HG03354 (cell line): Measurements from ENCODE around the gene SUPT6H.
"Not testable (repeated sequence)": the region's sequence is repeated elsewhere in the genome, so short reads cannot be mapped to it uniquely, and the experiment has no call there.

Experiments used
- ATAC-seq: cut with Tn5 transposase; IDR thresholded peaks from one replicate; pipeline ENCODE4 v1.9.1; 2021; ENCODE audit warnings: mild to moderate bottlenecking; ENCODE audit not compliant: unreplicated experiment, poor library complexity, severe bottlenecking

Gene SUPT6H

DNA sequence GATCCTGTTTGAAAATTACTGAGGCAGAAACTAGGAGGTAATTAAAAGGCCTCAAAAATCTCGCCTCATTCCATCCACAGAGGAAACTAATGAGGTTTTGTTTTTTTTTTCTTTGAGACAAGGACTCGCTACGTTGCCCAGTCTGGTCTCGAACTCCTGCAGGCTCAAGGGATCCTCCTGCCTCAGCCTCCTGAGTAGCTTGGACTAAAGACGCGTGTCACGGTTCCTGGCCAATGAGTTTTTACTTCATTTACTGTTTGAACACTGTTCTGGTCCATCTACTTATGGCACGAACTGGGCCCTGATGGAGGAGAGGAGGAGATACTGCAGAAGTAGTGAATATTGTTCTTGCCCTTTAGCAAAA, 16.4 kb upstream of the SUPT6H start:
- no peak for ATAC-seq

DNA sequence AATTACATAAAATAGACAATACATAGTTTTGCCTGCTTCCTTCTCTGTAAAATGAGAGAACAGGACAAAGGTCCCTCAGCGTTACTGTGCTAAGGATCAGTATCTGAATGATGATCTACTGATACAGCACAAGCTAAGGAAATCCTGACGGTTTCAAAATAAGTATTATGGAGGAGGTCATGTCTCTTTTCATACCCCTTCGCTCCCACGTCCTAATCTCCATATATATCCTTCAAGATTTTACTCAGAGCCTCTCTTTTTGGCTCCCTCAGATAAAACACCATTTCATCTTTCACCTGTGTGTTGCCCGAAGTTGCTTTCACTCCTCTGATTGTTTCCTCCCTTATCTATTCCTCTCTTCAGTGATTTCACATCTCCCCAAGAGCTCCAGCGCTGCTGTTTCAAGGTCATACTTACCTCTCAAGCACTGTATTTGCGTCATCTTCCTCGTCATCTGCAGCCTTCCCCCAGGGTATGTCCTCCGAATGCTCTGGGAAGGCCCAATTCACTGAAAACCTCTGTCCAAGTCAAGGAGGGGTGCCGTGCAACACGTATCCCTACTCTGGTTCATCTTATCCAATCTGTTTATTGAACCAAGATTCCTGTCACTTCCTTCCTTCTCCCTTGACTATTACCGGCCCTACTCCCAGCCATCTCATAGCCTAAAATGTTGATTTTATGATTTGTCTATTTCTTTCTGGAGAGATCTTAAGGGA, 15.8 kb upstream of the SUPT6H start:
- ATAC-seq: no peak

DNA sequence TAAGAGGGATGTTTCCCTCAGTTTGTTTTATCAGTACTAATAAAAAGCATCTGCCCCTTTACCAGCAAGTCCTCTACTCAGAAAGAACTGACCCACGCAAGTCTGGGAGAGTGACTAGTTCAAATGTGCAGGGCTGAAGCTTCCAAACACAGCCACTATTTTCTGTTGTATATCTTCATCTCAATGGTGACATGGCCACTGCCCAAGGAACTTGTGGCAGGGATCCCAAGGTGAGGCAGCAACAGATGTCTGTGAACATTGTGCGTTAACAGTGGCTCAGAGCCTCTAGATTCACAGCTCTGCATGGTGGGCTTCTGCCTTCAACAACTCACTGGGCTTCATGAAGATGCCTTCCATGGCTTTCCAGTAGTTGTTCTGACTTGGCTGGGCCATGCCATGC, 13.3 kb upstream of the SUPT6H start:
- no peak for ATAC-seq

DNA sequence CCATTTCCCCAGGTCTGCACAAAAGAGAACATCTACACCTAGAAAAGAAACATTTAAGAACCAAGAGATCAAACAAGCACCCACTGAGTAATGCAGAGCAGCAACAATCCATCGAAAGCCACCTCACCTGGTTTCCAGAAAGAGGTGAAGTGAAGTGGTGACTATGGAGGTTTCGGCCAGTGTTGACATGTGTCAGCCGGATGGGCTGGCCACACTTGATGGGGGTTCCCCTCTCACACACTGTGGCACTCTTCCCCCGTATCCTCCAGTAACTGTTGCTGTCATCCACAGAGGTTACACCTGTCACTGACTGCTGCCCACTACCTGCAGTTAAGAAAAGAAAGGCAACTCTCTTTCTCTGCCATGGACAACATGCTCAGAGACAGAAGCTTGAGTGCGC, 6.8 kb upstream of the SUPT6H start:
- ATAC-seq: no peak

DNA sequence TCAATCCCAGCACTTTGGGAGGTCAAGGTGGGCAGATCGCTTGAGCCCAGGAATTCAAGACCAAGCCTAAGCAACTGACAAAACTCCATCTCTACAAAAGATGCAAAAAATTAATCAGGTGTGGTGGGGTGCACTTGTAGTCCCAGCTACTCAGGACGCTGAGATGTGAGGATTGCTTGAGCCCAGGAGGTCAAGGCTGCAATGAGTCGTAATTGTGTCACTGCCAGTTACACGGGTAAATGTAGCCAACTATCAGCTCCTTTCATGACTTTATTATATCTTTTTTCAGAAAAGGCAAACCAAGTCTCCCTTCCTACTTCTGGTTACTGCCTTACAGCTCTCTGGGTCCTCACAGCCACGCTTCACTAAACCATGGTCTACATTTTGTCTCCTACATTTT, 4.2 kb upstream of the SUPT6H start:
- no peak for ATAC-seq

DNA sequence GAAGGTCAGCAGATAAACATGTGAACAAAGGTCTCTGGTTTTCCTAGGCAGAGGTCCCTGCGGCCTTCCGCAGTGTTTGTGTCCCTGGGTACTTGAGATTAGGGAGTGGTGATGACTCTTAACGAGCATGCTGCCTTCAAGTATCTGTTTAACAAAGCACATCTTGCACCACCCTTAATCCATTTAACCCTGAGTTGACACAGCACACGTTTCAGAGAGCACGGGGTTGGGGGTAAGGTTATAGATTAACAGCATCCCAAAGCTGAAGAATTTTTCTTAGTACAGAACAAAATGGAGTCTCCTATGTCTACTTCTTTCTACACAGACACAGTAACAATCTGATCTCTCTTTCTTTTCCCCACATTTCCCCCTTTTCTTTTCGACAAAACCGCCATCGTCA, 3.7 kb upstream of the SUPT6H start:
- not testable (repeated sequence) for ATAC-seq

DNA sequence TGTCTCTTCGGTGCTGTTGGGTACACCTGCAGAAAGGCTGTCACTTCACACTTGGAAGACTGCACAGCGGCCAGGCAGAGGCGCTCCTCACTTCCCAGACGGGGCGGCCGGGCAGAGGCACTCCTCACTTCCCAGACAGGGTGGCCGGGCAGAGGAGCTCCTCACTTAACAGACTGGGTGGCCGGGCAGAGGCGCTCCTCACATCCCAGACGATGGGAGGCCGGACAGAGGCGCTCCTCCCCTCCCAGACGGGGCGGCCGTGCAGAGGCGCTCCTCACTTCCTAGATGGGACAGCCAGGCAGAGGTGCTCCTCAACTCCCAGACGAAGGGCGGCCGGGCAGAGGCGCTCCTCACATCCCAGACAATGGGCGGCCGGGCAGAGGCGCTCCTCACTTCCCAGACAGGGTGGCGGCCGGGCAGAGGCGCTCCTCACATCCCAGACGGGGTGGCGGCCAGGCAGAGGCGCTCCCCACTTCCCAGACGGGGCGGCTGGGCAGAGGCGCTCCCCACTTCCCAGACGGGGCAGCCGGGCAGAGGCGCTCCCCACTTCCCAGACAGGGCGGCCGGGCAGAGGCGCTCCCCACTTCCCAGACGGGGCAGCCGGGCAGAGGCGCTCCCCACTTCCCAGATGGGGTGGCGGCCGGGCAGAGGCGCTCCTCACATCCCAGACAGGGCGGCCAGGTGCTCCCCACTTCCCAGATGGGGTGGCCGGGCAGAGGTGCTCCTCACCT, 3.1 kb upstream of the SUPT6H start:
- not testable (repeated sequence) for ATAC-seq

DNA sequence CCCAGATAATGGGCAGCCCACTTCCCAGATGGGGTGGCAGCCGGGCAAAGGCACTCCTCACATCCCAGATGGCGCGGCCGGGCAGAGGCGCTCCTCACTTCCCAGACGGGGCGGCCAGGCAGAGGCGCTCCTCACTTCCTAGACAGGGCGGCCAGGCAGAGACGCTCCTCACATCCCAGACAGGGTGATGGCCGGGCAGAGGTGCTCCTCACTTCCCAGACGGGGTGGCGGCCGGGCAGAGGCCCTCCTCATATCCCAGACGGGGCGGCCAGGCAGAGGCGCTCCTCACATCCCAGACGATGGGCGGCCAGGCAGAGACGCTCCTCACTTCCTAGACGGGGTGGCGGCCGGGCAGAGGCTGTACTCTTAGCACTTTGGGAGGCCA, 2.5 kb upstream of the SUPT6H start:
- ATAC-seq: not testable (repeated sequence)

DNA sequence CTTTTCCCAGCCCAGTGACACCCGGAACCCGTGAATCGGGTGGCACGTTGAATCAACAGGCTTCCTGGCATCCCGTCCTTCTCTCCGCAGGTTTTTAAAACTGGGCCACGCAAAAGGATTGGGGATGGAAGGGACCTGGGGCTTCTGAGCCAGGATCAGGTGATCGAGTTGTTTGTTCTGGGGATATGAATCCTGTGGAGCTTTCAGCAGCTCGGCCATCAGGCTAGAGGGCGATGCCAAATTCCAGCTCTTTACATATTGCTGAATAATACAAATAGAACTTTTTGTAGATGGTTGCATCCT, 473 bp downstream of the SUPT6H start:
- ATAC-seq: no peak

DNA sequence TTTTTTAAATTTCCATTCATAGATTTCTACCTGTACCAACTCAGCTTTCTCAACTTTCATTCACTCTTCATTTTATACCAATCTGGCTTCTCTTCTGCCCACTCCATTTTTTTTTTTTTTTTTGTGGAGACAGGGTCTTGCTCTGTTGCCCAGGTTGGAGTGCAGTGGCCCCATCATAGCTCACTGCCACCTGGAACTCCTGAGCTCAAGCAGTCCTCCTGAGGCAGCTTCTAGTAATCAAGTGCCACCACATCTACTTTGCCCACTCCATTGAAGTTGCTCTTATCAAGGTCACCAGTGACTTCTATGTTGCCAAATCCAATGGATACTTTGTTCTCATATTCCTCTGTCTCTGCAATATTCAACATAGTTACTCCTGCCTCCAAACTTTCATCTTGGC, 1.7 kb downstream of the SUPT6H start:
- ATAC-seq: no peak

DNA sequence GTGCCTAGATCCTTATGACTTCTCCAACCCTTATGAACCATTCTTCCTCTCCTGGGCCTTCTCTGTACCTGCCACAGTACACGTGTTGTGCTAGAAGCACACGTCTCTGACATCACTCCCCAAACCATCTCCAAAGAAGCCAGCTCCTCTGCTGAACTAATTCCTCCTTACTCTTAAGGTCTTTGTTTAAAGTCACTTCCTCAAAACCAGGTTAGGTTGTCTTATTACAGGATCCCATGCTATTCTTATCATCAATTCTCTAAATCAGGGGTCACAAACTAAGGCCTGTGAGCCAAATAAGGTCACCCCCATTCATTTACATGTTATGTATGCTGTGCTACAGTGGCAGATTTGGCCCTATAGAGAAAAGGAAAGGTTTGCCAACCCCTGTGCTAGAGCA, 4.0 kb downstream of the SUPT6H start:
- no peak for ATAC-seq

DNA sequence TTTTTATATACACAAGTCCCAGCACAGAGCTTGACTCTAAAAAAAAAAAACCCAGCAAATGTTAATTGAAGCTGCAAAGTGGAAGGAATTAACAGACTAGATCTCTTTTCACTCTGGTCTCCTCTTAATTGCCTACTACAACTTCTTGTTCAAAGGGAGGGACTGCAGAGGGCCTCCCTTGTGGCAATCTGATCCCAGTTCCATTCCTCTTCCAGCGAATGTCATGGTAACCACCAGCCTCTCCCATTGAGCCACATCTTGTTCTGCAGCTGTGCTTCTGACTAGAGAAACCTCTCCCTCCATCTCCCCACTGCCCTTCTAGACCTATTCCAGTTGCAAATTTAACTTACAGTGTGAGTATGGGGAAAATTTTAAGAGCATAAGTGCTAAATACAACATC, 5.9 kb downstream of the SUPT6H start:
- ATAC-seq: no peak

DNA sequence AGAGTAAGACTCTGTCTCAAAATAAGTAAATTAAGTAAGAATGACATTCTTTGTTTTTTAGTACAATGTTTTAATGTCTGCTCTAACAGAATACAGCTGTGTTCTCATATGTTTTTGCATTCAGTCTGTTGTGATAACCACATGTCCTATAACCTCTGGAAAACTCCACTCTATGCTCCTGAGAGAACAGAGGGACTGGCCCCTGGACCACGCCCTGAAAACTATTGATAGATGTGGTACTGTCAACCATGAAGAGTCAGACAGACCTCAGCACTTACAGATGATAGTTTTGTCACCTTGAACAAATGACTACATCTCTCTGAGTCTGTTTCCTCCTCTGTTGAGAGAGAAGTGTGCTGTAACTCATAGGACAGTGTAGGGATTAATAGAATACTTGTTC, 7.9 kb downstream of the SUPT6H start:
- ATAC-seq: no peak

DNA sequence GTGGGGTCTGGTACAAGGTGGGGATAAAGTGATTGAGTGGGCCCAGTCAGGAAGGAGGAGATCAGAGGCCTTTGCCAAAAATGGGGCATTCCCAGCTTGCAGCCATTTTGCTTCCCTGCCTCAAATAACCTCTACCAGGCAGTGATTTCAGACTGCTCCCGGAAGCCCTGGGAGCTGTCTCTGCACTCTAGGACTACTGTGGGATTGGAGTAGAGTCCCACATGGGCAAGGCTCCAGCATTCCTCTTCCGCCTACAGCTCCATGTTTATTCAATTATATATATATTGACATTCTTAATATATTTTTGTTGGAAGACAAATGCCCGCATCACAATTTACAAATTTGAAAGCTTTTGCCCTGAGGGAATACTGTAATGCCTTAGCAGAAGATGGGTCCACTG, 13.5 kb downstream of the SUPT6H start:
- ATAC-seq: no peak

DNA sequence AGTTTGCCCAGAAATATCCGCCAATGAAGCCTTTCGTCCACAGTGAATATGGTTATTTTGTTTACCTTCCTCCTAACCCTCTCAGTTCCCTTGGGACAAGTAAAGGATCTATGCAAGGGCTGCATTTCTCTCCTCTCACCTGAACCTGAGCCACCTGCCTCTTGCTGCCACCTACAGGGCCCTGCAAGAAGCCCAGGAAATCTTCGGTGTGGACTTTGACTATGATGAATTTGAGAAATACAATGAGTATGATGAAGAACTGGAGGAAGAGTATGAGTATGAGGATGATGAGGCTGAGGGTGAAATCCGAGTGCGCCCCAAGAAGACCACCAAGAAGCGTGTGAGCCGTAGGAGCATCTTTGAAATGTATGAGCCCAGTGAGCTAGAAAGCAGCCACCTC, 14.0 kb downstream of the SUPT6H start:
- no peak for ATAC-seq

DNA sequence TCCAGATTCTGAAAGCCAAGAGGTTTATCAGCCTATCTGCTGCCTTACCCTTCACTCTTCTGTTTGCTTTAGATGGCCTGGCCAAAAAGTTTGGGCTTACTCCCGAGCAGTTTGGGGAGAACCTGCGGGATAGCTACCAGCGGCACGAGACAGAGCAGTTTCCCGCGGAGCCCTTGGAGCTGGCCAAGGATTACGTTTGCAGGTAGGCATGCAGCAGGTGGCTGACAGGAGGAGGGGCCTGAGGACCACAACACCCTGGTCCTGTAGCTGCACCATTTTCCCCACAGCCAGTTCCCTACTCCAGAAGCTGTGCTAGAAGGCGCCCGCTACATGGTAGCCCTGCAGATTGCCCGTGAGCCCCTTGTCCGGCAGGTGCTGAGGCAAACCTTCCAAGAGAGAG, 20.6 kb downstream of the SUPT6H start:
- ATAC-seq: no peak

DNA sequence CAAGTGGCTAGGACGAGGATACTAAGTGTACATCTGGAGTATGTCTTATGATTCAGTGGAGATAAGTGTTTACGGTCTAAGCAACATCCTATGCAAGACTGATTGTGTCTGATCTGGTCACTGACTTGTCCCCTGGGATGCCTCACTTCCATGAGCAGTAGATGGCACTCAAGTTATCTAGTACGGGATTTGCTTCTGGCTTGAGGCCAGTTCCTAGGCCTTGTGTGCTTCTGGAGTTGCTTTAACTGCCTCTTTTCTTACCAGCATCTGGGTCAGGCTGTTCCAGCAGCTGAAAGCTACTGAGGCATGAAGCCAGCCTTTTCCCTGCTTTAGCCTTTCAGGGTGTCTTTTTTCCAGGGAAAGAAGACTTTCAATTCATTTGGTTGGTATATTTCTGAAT, 23.0 kb downstream of the SUPT6H start:
- no peak for ATAC-seq

DNA sequence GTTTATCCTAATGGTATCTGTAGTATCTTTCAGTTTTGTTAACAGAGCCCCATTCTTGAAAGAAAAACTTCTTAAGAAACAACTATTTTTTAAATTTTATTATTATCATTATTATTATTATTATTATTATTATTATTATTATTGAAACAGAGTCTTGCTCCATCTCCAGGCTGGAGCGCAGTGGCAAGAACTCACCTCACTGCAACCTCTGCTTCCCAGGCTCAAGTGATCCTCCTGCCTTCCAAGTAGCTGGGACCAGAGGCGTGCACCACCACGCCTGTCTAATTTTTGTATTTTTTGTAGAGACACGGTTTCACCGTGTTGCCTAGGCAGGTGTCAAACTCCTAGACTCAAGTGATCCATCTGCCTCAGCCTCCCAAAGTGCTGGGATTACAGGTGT, 23.4 kb downstream of the SUPT6H start:
- ATAC-seq: no peak

DNA sequence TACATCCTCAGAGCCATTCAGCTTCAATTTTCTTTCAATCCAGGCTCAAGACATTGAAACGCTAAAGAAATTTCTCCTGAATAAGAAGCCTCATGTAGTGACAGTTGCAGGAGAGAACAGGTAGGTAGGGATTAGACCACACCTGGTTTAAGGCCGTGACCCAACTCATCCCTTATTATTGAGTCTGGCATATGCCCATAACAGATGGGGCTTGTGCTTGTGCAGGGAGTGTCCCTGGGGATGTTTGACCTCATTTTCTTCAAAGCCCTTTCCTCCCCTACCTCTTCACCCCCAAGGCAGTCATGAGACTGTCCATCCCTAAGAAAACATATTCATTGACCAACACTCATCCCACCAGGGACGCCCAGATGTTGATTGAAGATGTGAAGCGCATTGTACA, 24.3 kb downstream of the SUPT6H start:
- ATAC-seq: no peak

DNA sequence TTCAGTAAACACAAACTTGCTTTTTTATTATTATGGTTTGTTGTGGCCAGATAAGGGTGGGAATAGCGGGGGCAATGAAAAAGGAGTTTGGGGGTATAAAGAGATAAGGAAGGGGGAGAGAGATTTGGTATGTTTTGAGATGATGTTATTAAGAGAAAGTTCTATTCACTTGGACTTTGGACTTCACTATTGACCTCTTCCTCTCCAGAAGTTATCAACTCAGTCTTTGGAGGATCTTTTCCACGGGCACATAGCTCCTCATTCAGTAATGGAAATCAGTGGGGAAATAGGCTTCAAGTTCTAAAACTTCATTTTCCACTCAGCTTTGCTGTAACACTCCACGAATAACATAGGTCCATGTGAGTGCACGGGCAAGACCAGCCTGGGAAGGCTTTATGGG, 26.5 kb downstream of the SUPT6H start:
- no peak for ATAC-seq

DNA sequence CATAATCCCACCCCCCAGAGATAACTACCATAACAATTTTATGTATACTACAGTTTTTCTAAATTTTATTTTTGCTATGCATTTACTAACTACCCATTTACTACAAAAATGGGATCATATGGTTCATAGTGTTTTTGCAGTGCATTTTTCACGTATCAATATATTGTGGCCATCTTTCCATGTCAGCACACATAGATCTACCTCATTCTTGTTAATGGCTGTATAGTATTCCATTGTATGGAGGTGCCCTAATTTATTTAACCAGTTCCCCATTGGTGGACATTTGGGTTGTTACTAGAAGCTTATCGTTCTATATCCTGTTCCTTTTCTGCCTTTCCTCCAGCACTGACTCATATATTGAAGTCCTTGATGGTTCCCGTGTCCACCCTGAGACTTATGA, 27.0 kb downstream of the SUPT6H start:
- no peak for ATAC-seq

DNA sequence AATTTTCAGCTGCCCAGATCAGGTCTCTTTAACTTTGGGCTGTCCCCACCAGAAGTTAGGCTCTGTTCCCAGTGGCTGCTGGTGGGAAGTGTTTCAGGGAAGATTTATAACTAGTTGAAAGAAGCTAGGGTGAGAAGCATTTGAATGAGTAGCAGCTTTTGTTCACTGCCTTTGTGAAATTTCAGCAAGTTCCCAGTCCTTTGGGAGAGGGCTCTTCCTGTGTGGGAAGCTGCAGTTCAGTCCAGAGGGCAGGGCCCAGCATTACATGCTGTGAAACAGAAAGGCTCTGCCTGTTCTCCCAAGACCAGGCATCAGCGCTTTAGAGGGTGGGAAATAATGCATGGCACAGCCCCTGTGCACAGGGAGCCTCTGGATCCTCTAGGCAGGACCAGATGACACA, 31.9 kb downstream of the SUPT6H start:
- ATAC-seq: no peak
